ENCODE data around the gene GPC1. TPM values are rescaled to one million over a fixed set of nuclear protein-coding genes. Genes with fewer than 3 reads are reported as not detected.

GPC1 gene
- total and polyA plus RNA-seq, 2 experiments from 2014 or later = 57.8 to 80.9 TPM

- Histone ChIP-seq H3K4me3 (no peak overlapping the region), H3K4me1 (ENCODE audit: low read depth) (no peaks in the 10 kb centered on the region), H3K9me3 (ENCODE audit: low read depth) (no peaks in the 10 kb centered on the region), H3K36me3 (no peaks in the 10 kb centered on the region), H3K27me3 (no peaks in the 10 kb centered on the region), H3K27ac (no peak overlapping the region)
- no peak for TF ChIP-seq CTCF (IDR thresholded peaks at IDR 0.05; ENCODE audit: low read depth, low read length)
- no peak for DNase-seq (ENCODE audit: low read depth in 1 of 2, low spot score in 1 of 2)
Observed at GRCh38 chr2:240403396-240404104, 31.9 kb upstream of the GPC1 start.

DNA sequence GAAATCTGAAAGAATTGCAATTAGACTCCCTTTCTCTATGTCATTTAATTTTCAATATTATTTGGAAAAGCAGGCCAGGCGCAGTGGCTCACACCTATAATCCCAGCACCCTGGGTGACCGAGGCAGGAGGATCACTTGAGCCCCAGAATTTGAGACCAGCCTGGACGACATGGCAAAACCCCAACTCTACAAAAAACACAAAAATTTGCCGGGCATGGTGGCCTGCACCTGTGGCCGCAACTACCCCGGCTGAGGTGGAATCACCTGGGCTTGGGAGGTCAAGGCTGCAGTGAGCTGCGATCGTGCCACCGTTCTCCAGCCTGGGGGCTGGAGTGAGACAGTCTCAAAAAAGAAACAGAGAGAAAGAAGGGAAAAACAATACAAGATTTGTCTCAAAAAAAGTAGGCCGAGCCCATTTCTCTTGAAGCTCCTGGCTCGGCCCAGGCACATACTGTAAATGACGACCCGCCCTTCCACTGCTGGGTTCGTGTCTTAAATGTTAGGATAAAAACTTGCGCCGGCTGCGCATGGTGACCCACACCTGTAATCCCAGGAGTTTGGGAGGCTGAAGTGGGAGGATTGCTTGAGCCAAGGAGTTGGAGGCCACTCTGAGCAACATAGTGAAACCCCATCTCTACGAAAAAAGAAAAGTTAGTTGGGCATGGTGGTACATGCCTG, 31.1 kb upstream of the GPC1 start:
- H3K36me3 ChIP-seq = no peaks in the 10 kb centered on the region
- H3K4me3 ChIP-seq = no peak overlapping the region
- no peaks in the 10 kb centered on the region for H3K9me3 ChIP-seq (ENCODE audit: low read depth)
- H3K4me1 ChIP-seq (ENCODE audit: low read depth) = no peaks in the 10 kb centered on the region
- H3K27me3 ChIP-seq = no peaks in the 10 kb centered on the region
- no peak overlapping the region for H3K27ac ChIP-seq
- no peak for DNase-seq (ENCODE audit: low read depth in 1 of 2, low spot score in 1 of 2)
- TF ChIP-seq CTCF (IDR thresholded peaks at IDR 0.05; ENCODE audit: low read depth, low read length) = no peak

DNA sequence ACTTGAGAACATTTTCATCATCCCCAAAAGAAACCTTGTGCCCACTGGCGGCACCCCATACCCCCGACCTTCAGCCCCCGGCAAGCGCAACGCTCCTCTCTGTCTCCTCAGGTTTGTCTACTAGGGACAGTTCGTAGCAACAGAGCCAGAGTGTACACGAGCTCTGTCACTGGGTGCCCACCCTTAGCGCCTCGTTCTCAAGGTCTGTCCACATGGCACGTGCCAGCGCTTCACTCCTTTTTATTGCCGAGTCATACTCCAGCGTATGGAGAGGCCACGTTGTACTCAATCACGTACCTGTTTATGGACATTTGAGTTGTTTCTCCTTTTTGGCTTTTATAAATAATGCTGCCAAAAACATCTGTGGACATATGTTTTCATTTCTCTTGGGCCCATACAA, 30.3 kb upstream of the GPC1 start:
- no peak for TF ChIP-seq CTCF (IDR thresholded peaks at IDR 0.05; ENCODE audit: low read depth, low read length)
- Histone ChIP-seq H3K9me3 (ENCODE audit: low read depth) (no peaks in the 10 kb centered on the region), H3K36me3 (no peaks in the 10 kb centered on the region), H3K4me3 (no peak overlapping the region), H3K4me1 (ENCODE audit: low read depth) (no peaks in the 10 kb centered on the region), H3K27ac (no peak overlapping the region), H3K27me3 (no peaks in the 10 kb centered on the region)
- DNase-seq (ENCODE audit: low read depth in 1 of 2, low spot score in 1 of 2) = no peak

GRCh38 chr2:240405684-240406313, 29.7 kb upstream of the GPC1 start:
- Histone ChIP-seq H3K4me3 (no peak overlapping the region), H3K27ac (no peak overlapping the region), H3K4me1 (ENCODE audit: low read depth) (no peaks in the 10 kb centered on the region), H3K27me3 (no peaks in the 10 kb centered on the region), H3K9me3 (ENCODE audit: low read depth) (no peaks in the 10 kb centered on the region), H3K36me3 (no peaks in the 10 kb centered on the region)
- no peak for DNase-seq (ENCODE audit: low read depth in 1 of 2, low spot score in 1 of 2)
- no peak for TF ChIP-seq CTCF (IDR thresholded peaks at IDR 0.05; ENCODE audit: low read depth, low read length)

DNA sequence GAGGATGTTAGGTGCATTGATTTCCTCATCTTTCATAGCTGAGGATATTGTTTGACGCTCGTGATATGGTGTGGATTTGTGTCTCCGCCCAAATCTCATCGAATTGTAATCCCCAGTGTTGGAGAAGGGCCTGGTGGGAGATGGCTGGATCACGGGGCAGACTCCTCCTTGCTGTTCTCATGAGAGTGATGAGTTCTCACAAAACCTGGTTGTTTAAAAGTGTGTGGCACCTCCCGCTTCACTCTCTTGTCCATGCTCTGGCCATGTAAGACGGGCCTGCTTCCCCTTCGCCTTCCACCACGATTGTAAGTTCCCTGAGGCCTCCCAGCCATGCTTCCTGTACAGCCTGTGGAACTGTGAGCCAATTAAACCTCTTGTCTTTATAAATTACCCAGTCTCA, 28.4 kb upstream of the GPC1 start:
- DNase-seq (ENCODE audit: low read depth in 1 of 2, low spot score in 1 of 2) = no peak
- no peaks in the 10 kb centered on the region for H3K36me3 ChIP-seq
- no peaks in the 10 kb centered on the region for H3K4me1 ChIP-seq (ENCODE audit: low read depth)
- H3K27me3 ChIP-seq = no peaks in the 10 kb centered on the region
- no peak overlapping the region for H3K27ac ChIP-seq
- no peak overlapping the region for H3K4me3 ChIP-seq
- H3K9me3 ChIP-seq (ENCODE audit: low read depth) = no peaks in the 10 kb centered on the region
- no peak for TF ChIP-seq CTCF (IDR thresholded peaks at IDR 0.05; ENCODE audit: low read depth, low read length)
